Ishikawa (cell line): ENCODE measurements around the gene SMIM44.

ENCODE experiments used
- CEBPB ChIP-seq: IDR thresholded peaks from 2 replicates; pipeline ENCODE4 v1.6.1; 2012
- CREB1 ChIP-seq: IDR thresholded peaks from 2 replicates; pipeline ENCODE4 v1.6.1; 2012; ENCODE audit warnings: low read depth
- EP300 ChIP-seq: IDR thresholded peaks from 2 replicates; pipeline ENCODE4 v1.6.1; 2012; ENCODE audit warnings: borderline replicate concordance
- MAX ChIP-seq: IDR thresholded peaks from 2 replicates; pipeline ENCODE4 v1.6.1; 2012
- TAF1 ChIP-seq: IDR thresholded peaks from 2 replicates; pipeline ENCODE4 v1.6.1; 2012; ENCODE audit warnings: low read depth, mild to moderate bottlenecking
- TEAD4 ChIP-seq: IDR thresholded peaks from 2 replicates; pipeline ENCODE4 v1.6.1; 2012
- USF1 ChIP-seq: IDR thresholded peaks from 2 replicates; pipeline ENCODE4 v1.6.1; 2012
- TF ChIP-seq, protein P1 (sequence below): IDR thresholded peaks from 2 replicates; pipeline ENCODE4 v1.6.1; 2012; ENCODE audit warnings: low read depth, mild to moderate bottlenecking

GRCh38 chr19:3494051-3494450, 10.8 kb upstream of the SMIM44 start:
- TF ChIP-seq, protein P1, sequence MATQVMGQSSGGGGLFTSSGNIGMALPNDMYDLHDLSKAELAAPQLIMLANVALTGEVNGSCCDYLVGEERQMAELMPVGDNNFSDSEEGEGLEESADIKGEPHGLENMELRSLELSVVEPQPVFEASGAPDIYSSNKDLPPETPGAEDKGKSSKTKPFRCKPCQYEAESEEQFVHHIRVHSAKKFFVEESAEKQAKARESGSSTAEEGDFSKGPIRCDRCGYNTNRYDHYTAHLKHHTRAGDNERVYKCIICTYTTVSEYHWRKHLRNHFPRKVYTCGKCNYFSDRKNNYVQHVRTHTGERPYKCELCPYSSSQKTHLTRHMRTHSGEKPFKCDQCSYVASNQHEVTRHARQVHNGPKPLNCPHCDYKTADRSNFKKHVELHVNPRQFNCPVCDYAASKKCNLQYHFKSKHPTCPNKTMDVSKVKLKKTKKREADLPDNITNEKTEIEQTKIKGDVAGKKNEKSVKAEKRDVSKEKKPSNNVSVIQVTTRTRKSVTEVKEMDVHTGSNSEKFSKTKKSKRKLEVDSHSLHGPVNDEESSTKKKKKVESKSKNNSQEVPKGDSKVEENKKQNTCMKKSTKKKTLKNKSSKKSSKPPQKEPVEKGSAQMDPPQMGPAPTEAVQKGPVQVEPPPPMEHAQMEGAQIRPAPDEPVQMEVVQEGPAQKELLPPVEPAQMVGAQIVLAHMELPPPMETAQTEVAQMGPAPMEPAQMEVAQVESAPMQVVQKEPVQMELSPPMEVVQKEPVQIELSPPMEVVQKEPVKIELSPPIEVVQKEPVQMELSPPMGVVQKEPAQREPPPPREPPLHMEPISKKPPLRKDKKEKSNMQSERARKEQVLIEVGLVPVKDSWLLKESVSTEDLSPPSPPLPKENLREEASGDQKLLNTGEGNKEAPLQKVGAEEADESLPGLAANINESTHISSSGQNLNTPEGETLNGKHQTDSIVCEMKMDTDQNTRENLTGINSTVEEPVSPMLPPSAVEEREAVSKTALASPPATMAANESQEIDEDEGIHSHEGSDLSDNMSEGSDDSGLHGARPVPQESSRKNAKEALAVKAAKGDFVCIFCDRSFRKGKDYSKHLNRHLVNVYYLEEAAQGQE: no peak
- TF ChIP-seq CREB1: no peak
- no peak for TF ChIP-seq TAF1
- TF ChIP-seq CEBPB: no peak
- TF ChIP-seq EP300: no peak
- no peak for TF ChIP-seq USF1
- no peak for TF ChIP-seq TEAD4
- TF ChIP-seq MAX: no peak
